H1 (cell line): Measurements from ENCODE around the gene SV2B. TPM values are rescaled to one million over a fixed set of nuclear protein-coding genes. Genes with fewer than 3 reads are reported as not detected.

Experiments
- CTCF ChIA-PET: fragments of 300-600 bp; sonication (Branson Sonifier 250); formaldehyde crosslinking; loops from one replicate; lab custom pipeline; 2021; ENCODE audit not compliant: partially characterized antibody; lab: Charles Lee
- POLR2A ChIA-PET: fragments of 300-600 bp; sonication (Branson Sonifier 250); formaldehyde crosslinking; loops from one replicate; lab custom pipeline; 2021; ENCODE audit warnings: inconsistent platforms; ENCODE audit not compliant: partially characterized antibody; lab: Charles Lee
- DNase-seq, 2 experiments: peaks; one replicate each; pipeline versions ENCODE4 v3.0.0 to v3.0.0-alpha.2; 2010 to 2022; ENCODE audit warnings: low spot score in 2 of 2, low read depth in 1 of 2, mixed read lengths in 1 of 2
- FAIRE-seq: peaks from 2 replicates; lab custom pipeline; 2011; peaks lifted over from hg19 to GRCh38; lab: Jason Lieb, UNC
- H2AFZ ChIP-seq: 2 replicates; pipeline ENCODE4 v1.8.1; 2012; ENCODE audit warnings: low read length, inconsistent platforms
- H2AK5ac ChIP-seq: 2 replicates; pipeline ENCODE4 v1.6.1; 2013; ENCODE audit warnings: low read depth, low read length
- H2BK120ac ChIP-seq: replicated peaks from 2 replicates; pipeline ENCODE3; 2013; ENCODE audit warnings: low read depth, low read length, inconsistent platforms
- H2BK12ac ChIP-seq: 2 replicates; pipeline ENCODE4 v1.6.1; 2013; ENCODE audit warnings: low read depth, low read length
- H2BK15ac ChIP-seq: 2 replicates; pipeline ENCODE4 v1.6.1; 2013; ENCODE audit warnings: low read length
- H2BK20ac ChIP-seq: 2 replicates; pipeline ENCODE4 v1.6.1; 2013; ENCODE audit warnings: low read length
- H2BK5ac ChIP-seq: 2 replicates; pipeline ENCODE4 v1.6.1; 2013; ENCODE audit warnings: low read depth, low read length
- H3K14ac ChIP-seq: 2 replicates; pipeline ENCODE4 v1.6.1; 2013; ENCODE audit warnings: inconsistent platforms; ENCODE audit not compliant: insufficient read length
- H3K18ac ChIP-seq: 2 replicates; pipeline ENCODE4 v1.6.1; 2013; ENCODE audit warnings: low read length; ENCODE audit errors: extremely low read depth
- H3K23ac ChIP-seq: 2 replicates; pipeline ENCODE4 v1.6.1; 2013; ENCODE audit warnings: inconsistent platforms; ENCODE audit not compliant: insufficient read length
- H3K23me2 ChIP-seq: 2 replicates; pipeline ENCODE4 v1.6.1; 2013; ENCODE audit warnings: low read depth, low read length
- H3K27ac ChIP-seq: 2 replicates; pipeline ENCODE4 v1.6.1; 2011; ENCODE audit warnings: low read depth, low read length, inconsistent platforms
- H3K27me3 ChIP-seq, 4 experiments: replicated peaks in 1 of 4; 1 replicate in 1 of 4; 2 replicates in 3 of 4; pipeline versions ENCODE4 v1.6.1 to v1.8.1; 2011 to 2013; ENCODE audit warnings: low read length in 3 of 4, mild to moderate bottlenecking in 3 of 4, inconsistent platforms in 2 of 4, mixed read lengths in 2 of 4, moderate library complexity in 1 of 4; ENCODE audit not compliant: control insufficient read depth in 3 of 4, insufficient read depth in 3 of 4; ENCODE audit errors: extremely low read depth in 1 of 4
- H3K36me3 ChIP-seq, 4 experiments: 2 replicates each; pipeline versions ENCODE4 v1.6.1 to v1.8.1; 2011 to 2013; ENCODE audit warnings: mild to moderate bottlenecking in 4 of 4, low read length in 3 of 4, moderate library complexity in 2 of 4, control low read depth in 1 of 4, inconsistent platforms in 1 of 4; ENCODE audit not compliant: insufficient read depth in 4 of 4, control insufficient read depth in 2 of 4
- H3K4ac ChIP-seq: replicated peaks from 2 replicates; pipeline ENCODE3; 2013; ENCODE audit warnings: low read length, low read depth, mixed read lengths, inconsistent platforms; ENCODE audit not compliant: insufficient read length
- H3K4me1 ChIP-seq, 4 experiments: replicated peaks in 1 of 4; 1 replicate in 1 of 4; 2 replicates in 3 of 4; pipeline versions ENCODE4 v1.6.1 to v1.8.1; 2011 to 2013; ENCODE audit warnings: low read length in 3 of 4, inconsistent platforms in 2 of 4, mixed read lengths in 1 of 4; ENCODE audit not compliant: insufficient read depth in 4 of 4, control insufficient read depth in 3 of 4
- H3K4me2 ChIP-seq, 2 experiments: 2 replicates each; pipeline versions ENCODE4 v1.6.1 to v1.8.1; 2011 to 2013; ENCODE audit warnings: low read depth in 2 of 2, low read length in 2 of 2, control low read depth in 1 of 2, inconsistent platforms in 1 of 2, mild to moderate bottlenecking in 1 of 2; ENCODE audit not compliant: insufficient read depth in 1 of 2
- H3K4me3 ChIP-seq, 4 experiments: fragments of 200-600, 300-600 bp in 1 of 4; sonication (generic), shearing (Covaris generic), sonication (Bioruptor Twin) in 1 of 4; 2 replicates each; pipeline versions ENCODE4 v1.5.1 to v1.8.1; 2011 to 2016; ENCODE audit warnings: low read length in 4 of 4, low read depth in 3 of 4, control low read depth in 2 of 4, inconsistent platforms in 2 of 4, mild to moderate bottlenecking in 2 of 4, mixed read lengths in 1 of 4, moderate library complexity in 1 of 4; ENCODE audit not compliant: insufficient read depth in 2 of 4; ENCODE audit errors: extremely low read depth in 1 of 4
- H3K56ac ChIP-seq: replicated peaks from 2 replicates; pipeline ENCODE3; 2013; ENCODE audit warnings: low read depth, mild to moderate bottlenecking, mixed read lengths, low read length, inconsistent platforms; ENCODE audit not compliant: insufficient read length
- H3K79me1 ChIP-seq: 2 replicates; pipeline ENCODE4 v1.6.1; 2013; ENCODE audit warnings: low read depth, low read length, control low read depth
- H3K79me2 ChIP-seq, 2 experiments: 2 replicates each; pipeline versions ENCODE4 v1.6.1 to v1.8.1; 2012 to 2013; ENCODE audit warnings: low read length in 2 of 2, mild to moderate bottlenecking in 2 of 2, inconsistent platforms in 1 of 2; ENCODE audit not compliant: insufficient read depth in 2 of 2, control insufficient read depth in 1 of 2
- H3K9ac ChIP-seq, 4 experiments: replicated peaks in 1 of 4; 1 replicate in 1 of 4; 2 replicates in 3 of 4; pipeline versions ENCODE4 v1.6.1 to v1.8.1; 2011 to 2013; ENCODE audit warnings: low read depth in 3 of 4, low read length in 3 of 4, control low read depth in 2 of 4, mild to moderate bottlenecking in 2 of 4, moderate library complexity in 2 of 4, inconsistent platforms in 1 of 4; ENCODE audit errors: extremely low read depth in 1 of 4
- H3K9me3 ChIP-seq, 2 experiments: 2 replicates each; pipeline versions ENCODE4 v1.6.1 to v1.8.1; 2012 to 2013; ENCODE audit warnings: mild to moderate bottlenecking in 2 of 2, moderate library complexity in 2 of 2, control low read depth in 1 of 2, inconsistent platforms in 1 of 2, low read depth in 1 of 2, low read length in 1 of 2, mixed read lengths in 1 of 2; ENCODE audit not compliant: insufficient read depth in 2 of 2
- H4K20me1 ChIP-seq, 2 experiments: replicated peaks in 1 of 2; 2 replicates each; pipeline versions ENCODE3 to v1.8.1; 2011 to 2013; ENCODE audit warnings: inconsistent platforms in 2 of 2, low read length in 2 of 2, mild to moderate bottlenecking in 1 of 2; ENCODE audit not compliant: insufficient read depth in 2 of 2, control insufficient read depth in 1 of 2
- H4K5ac ChIP-seq: 2 replicates; pipeline ENCODE4 v1.6.1; 2013; ENCODE audit warnings: low read length, low read depth, mixed read lengths, inconsistent platforms; ENCODE audit not compliant: insufficient read length
- H4K8ac ChIP-seq: 2 replicates; pipeline ENCODE4 v1.8.0; 2013; ENCODE audit warnings: mild to moderate bottlenecking, moderate library complexity, low read length, inconsistent platforms; ENCODE audit not compliant: insufficient read depth; ENCODE audit errors: extremely low read depth
- H4K91ac ChIP-seq: replicated peaks from 2 replicates; pipeline ENCODE3; 2013; ENCODE audit warnings: low read length, mixed read lengths, inconsistent platforms; ENCODE audit not compliant: insufficient read length
- NANOG ChIP-seq: IDR thresholded peaks from 2 replicates; pipeline ENCODE4 v1.6.1; 2011; ENCODE audit warnings: low read length, low read depth, mild to moderate bottlenecking, inconsistent platforms; ENCODE audit not compliant: insufficient read depth, poor library complexity, severe bottlenecking
- SRF ChIP-seq: IDR thresholded peaks from 2 replicates; pipeline ENCODE4 v1.6.1; 2011; ENCODE audit warnings: mild to moderate bottlenecking, low read depth, low read length, moderate library complexity
- polyA plus RNA-seq, 7 experiments: library from polyadenylated mRNA; depleted of rRNA in 3 of 7; stranded (reverse) in 5 of 7; unstranded in 2 of 7; fragments of >200 nt in 5 of 7; fragments of 200-250 nt in 2 of 7; gene quantifications; 1 replicate in 5 of 7; 2 replicates in 1 of 7; 4 replicates in 1 of 7; pipeline versions ENCODE4 v1.2.1 to v1.2.3, GENCODE V29; 2011 to 2013; ENCODE audit warnings: missing spikeins in 2 of 7, mixed read lengths in 2 of 7
- total RNA-seq: library from RNA; stranded (reverse); fragmentation: NEBNext Ultra II Directional; extraction: Animal tissue kit (Norgen Biotek cat#: 25700); gene quantifications from 2 replicates; pipeline ENCODE4 v1.2.1, GENCODE V29; 2021

Gene SV2B
- total and polyA plus RNA-seq, 2 of the 8 experiments (the other 6 are each of a cell fraction or from before 2014, with no cell fraction given) = 0.09 to 0.20 TPM

DNA sequence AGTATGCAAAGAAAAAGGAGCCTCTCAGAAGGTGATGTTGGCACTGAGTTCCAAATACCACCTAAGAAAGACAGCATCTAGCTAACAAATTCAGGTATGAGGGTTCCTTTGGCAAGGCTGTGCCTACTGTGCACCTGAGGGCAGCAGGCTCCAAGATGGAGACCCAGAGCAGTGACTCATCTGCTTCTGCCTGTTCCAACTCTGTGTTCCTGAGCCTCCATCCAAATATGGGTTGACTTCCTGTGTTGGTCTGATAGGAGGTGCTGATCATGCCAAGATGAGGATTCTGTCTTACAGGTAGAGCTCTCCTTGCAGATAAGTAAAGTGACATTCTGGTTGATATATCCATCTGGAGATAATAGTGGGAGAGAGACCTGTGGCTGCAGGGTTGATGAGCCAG is 26.0 kb downstream of the SV2B start:
- Histone ChIP-seq H4K91ac (no peak overlapping the region), H2BK20ac (no peak overlapping the region), H3K4ac (no peak overlapping the region), H3K23ac (no peak overlapping the region), H4K20me1 (no peaks in the 10 kb centered on the region), H3K79me1 (no peaks in the 10 kb centered on the region), H3K4me2 (no peak overlapping the region), H3K79me2 (no peaks in the 10 kb centered on the region), H3K4me3 (no peak overlapping the region), H2BK120ac (no peak overlapping the region), H3K27ac (no peak overlapping the region), H4K5ac (no peak overlapping the region), H3K23me2 (no peaks in the 10 kb centered on the region), H3K14ac (no peak overlapping the region), H2AK5ac (no peak overlapping the region; the same call in 1 of the 2 replicates), H3K27me3 (no peaks in the 10 kb centered on the region), H3K18ac (no peak overlapping the region), H3K9ac (no peak overlapping the region), H2AFZ (no peak overlapping the region), H3K9me3 (no peaks in the 10 kb centered on the region), H2BK5ac (no peak overlapping the region), H2BK15ac (no peak overlapping the region), H2BK12ac (no peak overlapping the region), H3K36me3 (no peaks in the 10 kb centered on the region), H3K56ac (no peak overlapping the region), H3K4me1 (peaks cover 0 to 7% (median 3%) of the 10 kb centered on the region in 4 experiments; a peak in 5 of 7 replicates), H4K8ac (no peak overlapping the region)
- FAIRE-seq = no peak
- DNase-seq = no peak
- CTCF ChIA-PET = interaction anchor here (0.6 to 1.3 kb wide), 4 partner anchors 12 to 99 kb away, joined by 3 to 5 read pairs (median 4); no protein-coding TSS in a partner anchor
- POLR2A ChIA-PET = no interaction called here
- TF ChIP-seq SRF = peak; percentile 30; the same call in 1 of the 2 replicates
- TF ChIP-seq NANOG = no peak
